Lower lobe of right lung (tissue), 2 donors: ENCODE measurements around the gene THTPA. TPM values are rescaled to one million over a fixed set of nuclear protein-coding genes. Genes with fewer than 3 reads are reported as not detected.

Experiments
- ATAC-seq, 2 donors: fragments of 200-7000 bp; cut with Tn5 transposase; one replicate each; pipeline ENCODE4 v1.9.1; 2020 to 2022; ENCODE audit warnings: mild to moderate bottlenecking in 2 of 2, moderate library complexity in 2 of 2
- DNase-seq: peaks from one replicate; pipeline ENCODE4 v3.0.0-alpha.2; 2020
- H3K27ac ChIP-seq: fragments of 200-600 bp; one replicate; pipeline ENCODE4 v1.8.0; 2022
- H3K27me3 ChIP-seq: fragments of 200-600 bp; one replicate; pipeline ENCODE4 v1.8.0; 2022; ENCODE audit warnings: low read depth
- H3K36me3 ChIP-seq: fragments of 200-600 bp; one replicate; pipeline ENCODE4 v1.8.0; 2022; ENCODE audit warnings: mild to moderate bottlenecking
- H3K4me1 ChIP-seq: fragments of 200-600 bp; one replicate; pipeline ENCODE4 v1.8.0; 2022
- H3K4me3 ChIP-seq: fragments of 200-600 bp; one replicate; pipeline ENCODE4 v1.8.0; 2022; ENCODE audit warnings: mild to moderate bottlenecking
- H3K9me3 ChIP-seq: fragments of 200-600 bp; one replicate; pipeline ENCODE4 v1.8.0; 2022
- CTCF ChIP-seq: fragments of 200-600 bp; IDR thresholded peaks from one replicate; pipeline ENCODE4 v1.8.0; 2022; ENCODE audit warnings: antibody characterized with exemption, mild to moderate bottlenecking
- intact Hi-C: fragments of 100-400 bp; cut with DNase I; formaldehyde crosslinking; loops from one replicate; pipeline ENCODE4 v1.11.0; 2022
- total RNA-seq: library from RNA; stranded (reverse); fragmentation: NEBNext Ultra II Directional; extraction: Animal tissue kit (Norgen Biotek cat#: 25700); gene quantifications from one replicate; pipeline ENCODE4 v1.2.1, GENCODE V29; 2021
- donor health status: DM: no; HTN: yes; CAD: no; lungs with severe emphysema.

Gene THTPA
- total RNA-seq, 1 donor from 2014 or later: 19.1 TPM

- no peak for ATAC-seq
- H3K27ac ChIP-seq: no peak overlapping the region
- H3K4me1 ChIP-seq: no peaks in the 10 kb centered on the region
- intact Hi-C loops: no loop called here
- no peaks in the 10 kb centered on the region for H3K9me3 ChIP-seq
- no peaks in the 10 kb centered on the region for H3K27me3 ChIP-seq
- H3K36me3 ChIP-seq: no peaks in the 10 kb centered on the region
- DNase-seq: no peak
- TF ChIP-seq CTCF: no peak
- no peak overlapping the region for H3K4me3 ChIP-seq
Measured at GRCh38 chr14:23517650-23518326, 38.3 kb upstream of the THTPA start.

GRCh38 chr14:23518709-23519108 is 37.4 kb upstream of the THTPA start:
- DNase-seq (no peak), ATAC-seq (no peak)
- H3K36me3 ChIP-seq: no peaks in the 10 kb centered on the region
- intact Hi-C loops: no loop called here
- no peaks in the 10 kb centered on the region for H3K4me1 ChIP-seq
- H3K4me3 ChIP-seq: no peak overlapping the region
- H3K27ac ChIP-seq: no peak overlapping the region
- no peaks in the 10 kb centered on the region for H3K27me3 ChIP-seq
- TF ChIP-seq CTCF: no peak
- no peaks in the 10 kb centered on the region for H3K9me3 ChIP-seq

GRCh38 chr14:23520899-23521533 is 35.1 kb upstream of the THTPA start:
- intact Hi-C loops: no loop called here
- H3K27me3 ChIP-seq: no peaks in the 10 kb centered on the region
- H3K9me3 ChIP-seq: no peaks in the 10 kb centered on the region
- ATAC-seq: no peak
- no peak overlapping the region for H3K4me3 ChIP-seq
- no peaks in the 10 kb centered on the region for H3K4me1 ChIP-seq
- DNase-seq: no peak
- H3K27ac ChIP-seq: no peak overlapping the region
- H3K36me3 ChIP-seq: no peaks in the 10 kb centered on the region
- TF ChIP-seq CTCF: no peak

GRCh38 chr14:23521785-23522640 is 34.1 kb upstream of the THTPA start:
- peak in 1 of 2 donors; percentile 15 for ATAC-seq
- no peaks in the 10 kb centered on the region for H3K27me3 ChIP-seq
- H3K4me3 ChIP-seq: no peak overlapping the region
- no peaks in the 10 kb centered on the region for H3K9me3 ChIP-seq
- intact Hi-C loops: no loop called here
- no peaks in the 10 kb centered on the region for H3K36me3 ChIP-seq
- no peaks in the 10 kb centered on the region for H3K4me1 ChIP-seq
- DNase-seq: no peak
- H3K27ac ChIP-seq: no peak overlapping the region
- no peak for TF ChIP-seq CTCF

DNA sequence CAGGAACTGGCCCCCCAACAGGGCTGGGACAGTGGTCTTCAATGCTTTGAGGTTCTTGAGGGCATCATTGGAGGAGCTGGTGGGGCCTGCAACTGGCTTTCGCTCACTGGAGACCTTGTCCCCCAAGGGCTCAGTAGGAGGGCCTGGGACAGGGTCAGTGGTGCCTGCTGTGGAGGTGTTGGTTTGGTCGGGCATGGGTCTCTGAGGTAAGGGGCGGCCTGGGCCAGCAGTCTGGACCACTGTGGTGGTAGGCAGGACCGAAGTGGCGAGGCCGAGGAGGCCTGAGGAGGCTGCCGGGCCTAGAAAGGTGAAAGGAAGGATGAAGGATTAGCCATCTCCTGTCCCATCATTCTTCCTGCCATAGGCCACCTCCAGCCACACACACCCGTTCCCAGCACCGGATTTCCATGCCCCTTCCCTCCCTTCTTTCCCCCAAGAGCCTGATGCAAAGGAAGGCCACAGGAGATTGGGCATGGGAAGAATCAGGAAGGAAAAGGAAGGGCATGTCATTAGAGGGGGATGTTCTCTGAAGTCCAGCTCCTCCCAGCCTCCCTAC is 33.4 kb upstream of the THTPA start:
- no peak for TF ChIP-seq CTCF
- intact Hi-C loops: no loop called here
- H3K27me3 ChIP-seq: no peaks in the 10 kb centered on the region
- no peaks in the 10 kb centered on the region for H3K9me3 ChIP-seq
- DNase-seq (no peak), ATAC-seq (no peak)
- no peak overlapping the region for H3K4me3 ChIP-seq
- H3K27ac ChIP-seq: no peak overlapping the region
- H3K4me1 ChIP-seq: no peaks in the 10 kb centered on the region
- H3K36me3 ChIP-seq: no peaks in the 10 kb centered on the region
